Muscle layer of duodenum (tissue), 2 donors: ENCODE measurements around the gene GMEB1.
"Not testable (repeated sequence)": the region's sequence is repeated elsewhere in the genome, so short reads cannot be mapped to it uniquely, and the experiment has no call there.

Experiments used
- H3K27ac ChIP-seq: one replicate; pipeline ENCODE4 v1.7.0; 2013; ENCODE audit warnings: mild to moderate bottlenecking, low read length
- H3K27me3 ChIP-seq: one replicate; pipeline ENCODE4 v1.7.0; 2013; ENCODE audit warnings: low read depth, mild to moderate bottlenecking, control low read depth, low read length
- H3K36me3 ChIP-seq, 2 donors: one replicate each; pipeline ENCODE4 v1.7.0; 2013; ENCODE audit warnings: low read length in 2 of 2, control low read depth in 1 of 2, mild to moderate bottlenecking in 1 of 2; ENCODE audit not compliant: insufficient read depth in 2 of 2, control insufficient read depth in 1 of 2
- H3K4me1 ChIP-seq, 2 donors: one replicate each; pipeline ENCODE4 v1.7.0; 2013; ENCODE audit warnings: low read length in 2 of 2, mild to moderate bottlenecking in 2 of 2, control low read depth in 1 of 2, moderate library complexity in 1 of 2; ENCODE audit not compliant: insufficient read depth in 2 of 2, control insufficient read depth in 1 of 2
- H3K4me3 ChIP-seq, 2 donors: one replicate each; pipeline ENCODE4 v1.7.0; 2013; ENCODE audit warnings: low read length in 2 of 2, low read depth in 1 of 2, mild to moderate bottlenecking in 1 of 2
- H3K9me3 ChIP-seq, 2 donors: one replicate each; pipeline ENCODE4 v1.7.0; 2013; ENCODE audit warnings: low read length in 2 of 2, control low read depth in 1 of 2, mild to moderate bottlenecking in 1 of 2; ENCODE audit not compliant: control insufficient read depth in 1 of 2
- donor health status: healthy.

GMEB1 gene

DNA sequence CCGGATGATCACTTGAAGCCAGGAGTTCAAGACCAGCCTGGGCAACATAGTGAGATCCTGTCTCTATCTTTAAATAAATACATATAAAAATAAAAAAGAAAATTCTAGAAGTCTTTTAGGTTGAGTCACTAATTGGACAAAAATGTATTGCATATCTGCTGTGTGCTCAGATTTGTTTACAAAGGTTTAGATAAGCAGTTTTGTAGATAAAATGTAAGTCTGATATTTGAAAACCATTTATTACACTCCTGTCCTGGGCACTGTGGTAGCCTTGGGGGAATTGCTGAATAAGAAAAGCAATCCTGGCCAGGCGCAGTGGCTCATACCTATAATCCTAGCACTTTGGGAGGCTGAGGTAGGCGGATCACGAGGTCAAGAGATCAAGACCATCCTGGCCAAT is 11.6 kb downstream of the GMEB1 start:
- peaks cover 4 to 19% of the 10 kb centered on the region in 2 donors for H3K36me3 ChIP-seq
- H3K27me3 ChIP-seq: no peaks in the 10 kb centered on the region
- H3K9me3 ChIP-seq: no peaks in the 10 kb centered on the region
- no peak overlapping the region for H3K4me3 ChIP-seq
- no peaks in the 10 kb centered on the region for H3K4me1 ChIP-seq
- no peak overlapping the region for H3K27ac ChIP-seq

DNA sequence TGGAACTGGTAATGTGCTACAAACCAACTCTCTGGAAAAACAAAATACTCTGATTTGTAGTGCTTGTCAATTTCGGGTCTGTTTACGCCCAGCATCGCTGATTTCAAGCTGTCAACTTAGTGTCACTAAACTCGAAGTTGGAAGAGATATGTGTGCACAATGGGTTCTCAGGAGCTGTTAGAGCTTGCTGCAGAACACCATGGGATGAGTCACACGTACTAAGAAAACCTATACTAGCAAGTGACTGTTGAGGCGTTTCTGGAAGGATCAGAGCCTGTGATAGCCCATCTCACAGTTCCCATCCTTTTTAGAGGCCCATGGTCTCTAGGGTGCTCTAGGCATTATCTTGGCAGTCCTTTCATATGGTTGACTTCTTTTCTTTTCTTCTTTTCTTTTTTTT is 14.3 kb downstream of the GMEB1 start:
- H3K4me3 ChIP-seq: no peak overlapping the region
- no peak overlapping the region for H3K27ac ChIP-seq
- H3K9me3 ChIP-seq: no peaks in the 10 kb centered on the region
- no peaks in the 10 kb centered on the region for H3K4me1 ChIP-seq
- H3K27me3 ChIP-seq: no peaks in the 10 kb centered on the region
- H3K36me3 ChIP-seq: peaks cover 4 to 19% of the 10 kb centered on the region in 2 donors

DNA sequence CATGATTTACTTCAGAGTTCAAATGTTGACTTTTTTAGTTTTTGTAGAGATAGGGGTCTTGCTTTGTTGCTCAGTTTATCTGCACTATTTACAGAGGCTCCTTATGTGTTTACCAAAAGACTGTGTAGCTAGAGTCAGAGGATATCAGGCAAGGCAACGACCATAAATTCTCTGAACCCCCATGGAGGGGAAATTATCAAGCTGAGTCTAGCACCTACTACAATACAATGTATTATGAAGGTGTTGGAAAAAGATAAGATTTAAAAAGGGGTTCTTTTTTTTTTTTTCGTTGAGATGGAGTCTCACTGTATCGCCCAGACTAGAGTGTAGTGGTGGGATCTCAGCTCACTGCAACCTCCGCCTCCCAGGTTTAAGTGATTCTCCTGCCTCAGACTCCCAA is 16.4 kb downstream of the GMEB1 start:
- H3K36me3 ChIP-seq: peaks cover 4 to 24% of the 10 kb centered on the region in 2 donors

DNA sequence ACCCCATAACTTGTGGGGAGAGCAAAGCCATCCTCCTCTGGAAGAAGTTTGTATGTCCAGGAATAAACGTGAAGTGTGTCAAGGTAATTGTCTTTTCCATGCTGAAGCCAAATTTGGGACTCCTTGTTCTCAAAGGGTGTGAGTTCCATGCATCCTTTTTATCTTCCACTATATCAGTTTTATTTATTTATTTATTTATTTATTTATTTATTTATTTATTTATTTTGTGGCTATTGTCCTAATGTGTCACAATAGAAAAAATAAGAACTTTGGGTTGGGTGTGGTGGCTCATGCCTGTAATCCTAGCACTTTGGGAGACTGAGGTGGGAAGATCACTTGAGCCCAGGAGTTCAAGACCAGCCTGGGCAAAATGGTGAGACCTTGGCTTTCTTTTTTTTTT is 23.0 kb downstream of the GMEB1 start:
- H3K4me3 ChIP-seq, H3K9me3 ChIP-seq, H3K27ac ChIP-seq, H3K4me1 ChIP-seq, H3K27me3 ChIP-seq: not testable (repeated sequence)
- H3K36me3 ChIP-seq: peaks cover 6 to 31% of the 10 kb centered on the region in 2 donors

More for the DNA sequence above, 16.4 kb downstream of the GMEB1 start:
- Histone ChIP-seq H3K27ac (no peak overlapping the region), H3K4me3 (no peak overlapping the region), H3K4me1 (no peaks in the 10 kb centered on the region), H3K9me3 (no peaks in the 10 kb centered on the region), H3K27me3 (no peaks in the 10 kb centered on the region)

DNA sequence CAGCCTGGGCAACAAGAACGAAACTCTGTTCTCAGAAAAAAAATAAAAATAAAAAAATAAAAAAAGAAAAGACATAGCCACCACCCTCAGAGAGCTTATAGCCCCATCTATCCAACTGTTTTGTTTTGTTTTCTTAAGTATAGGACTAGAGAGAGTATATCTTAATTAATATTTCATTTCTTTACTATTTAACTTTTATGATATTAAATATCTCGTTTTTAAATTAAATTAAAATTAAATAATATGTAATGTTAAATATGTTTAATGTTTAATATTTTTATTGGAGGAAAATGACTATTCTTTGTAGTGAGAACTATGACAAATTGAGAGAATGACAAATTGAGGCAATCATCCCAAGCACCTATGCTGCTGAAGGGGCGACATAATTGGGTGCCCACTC is 35.0 kb downstream of the GMEB1 start:
- Histone ChIP-seq H3K4me3 (no peak overlapping the region), H3K9me3 (no peaks in the 10 kb centered on the region), H3K36me3 (peaks cover 6 to 50% of the 10 kb centered on the region in 2 donors), H3K4me1 (no peaks in the 10 kb centered on the region), H3K27me3 (no peaks in the 10 kb centered on the region), H3K27ac (no peak overlapping the region)

DNA sequence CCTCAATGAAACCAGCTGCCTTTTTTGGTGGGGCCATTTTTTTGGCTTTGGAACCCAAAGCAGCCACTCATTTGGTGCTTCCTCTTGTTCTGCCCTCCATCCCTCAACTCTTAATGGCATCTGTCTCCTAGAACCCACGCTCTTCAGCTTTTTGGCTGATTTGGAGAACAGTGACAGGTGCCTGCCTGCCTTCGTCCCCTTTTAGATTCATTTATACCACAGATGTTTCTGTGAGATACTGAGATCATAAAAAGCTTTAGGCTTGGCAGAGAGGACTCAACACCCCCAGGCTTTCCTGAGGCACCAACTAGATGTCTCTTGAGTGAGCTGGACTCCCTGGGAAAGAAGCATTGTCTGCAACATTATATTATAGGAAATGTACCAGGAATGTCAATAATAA is 47.8 kb downstream of the GMEB1 start:
- Histone ChIP-seq H3K4me3 (no peak overlapping the region), H3K36me3 (peaks cover 15 to 34% of the 10 kb centered on the region in 2 donors), H3K27me3 (no peaks in the 10 kb centered on the region), H3K27ac (no peak overlapping the region), H3K4me1 (peaks cover 0 to 3% of the 10 kb centered on the region in 2 donors), H3K9me3 (no peaks in the 10 kb centered on the region)

DNA sequence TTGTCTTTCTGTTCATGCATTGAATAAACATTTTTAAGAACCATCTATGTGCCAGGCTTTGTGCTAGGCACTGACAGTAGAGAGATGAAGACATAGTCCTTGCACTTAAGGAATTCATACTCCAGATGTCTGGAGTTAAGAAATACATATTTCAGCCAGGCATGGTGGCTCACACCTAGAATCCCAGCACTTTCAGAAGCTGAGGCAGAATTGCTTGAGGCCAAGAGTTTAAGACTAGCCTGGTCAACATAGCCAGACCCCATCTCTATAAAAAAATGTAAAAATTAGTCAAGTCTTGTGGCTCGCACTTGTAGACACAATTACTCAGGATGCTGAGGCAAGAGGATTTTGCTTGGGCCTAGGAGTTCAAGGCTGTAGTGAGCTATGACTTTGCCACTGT is 49.6 kb downstream of the GMEB1 start:
- Histone ChIP-seq H3K4me1 (peaks cover 0 to 3% of the 10 kb centered on the region in 2 donors), H3K27ac (no peak overlapping the region), H3K9me3 (no peaks in the 10 kb centered on the region), H3K27me3 (no peaks in the 10 kb centered on the region), H3K4me3 (no peak overlapping the region), H3K36me3 (peaks cover 14 to 23% of the 10 kb centered on the region in 2 donors)

DNA sequence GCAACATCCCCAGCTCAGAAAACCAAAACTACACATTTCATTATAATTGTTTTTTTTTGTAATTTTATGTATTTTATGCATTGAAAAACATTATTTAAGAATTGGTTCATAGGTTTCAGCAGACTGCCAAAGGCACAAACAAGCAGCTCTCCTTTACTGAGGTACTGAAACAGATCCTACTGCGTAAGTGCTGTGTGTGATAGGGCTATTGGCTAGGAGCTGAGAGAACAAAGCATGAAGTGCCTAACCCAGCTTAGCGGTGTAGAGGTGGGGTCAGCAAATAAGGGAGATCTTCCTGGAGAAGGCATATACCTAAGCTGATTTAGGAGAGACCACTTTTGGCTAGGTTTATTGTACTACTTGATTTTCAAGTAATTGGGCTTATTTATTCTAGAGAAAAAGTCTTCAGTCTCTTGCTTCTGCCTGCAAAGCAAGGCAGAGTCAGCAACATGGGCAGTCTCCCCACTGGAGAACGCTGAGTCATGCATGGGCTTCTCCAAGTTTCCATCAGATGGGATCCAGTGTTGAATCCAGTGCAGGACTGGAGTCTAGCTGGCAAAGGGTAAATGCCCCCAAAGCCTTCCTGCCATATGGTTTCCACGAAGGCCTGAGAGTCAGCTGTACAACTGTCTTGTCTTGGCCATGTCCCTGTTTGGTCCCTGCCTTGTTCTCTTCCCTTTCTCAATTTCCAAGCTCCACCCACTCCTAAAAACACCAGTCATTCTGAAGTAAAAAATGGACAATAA is 50.2 kb downstream of the GMEB1 start:
- Histone ChIP-seq H3K27ac (no peak overlapping the region), H3K9me3 (no peaks in the 10 kb centered on the region), H3K4me3 (no peak overlapping the region), H3K36me3 (peaks cover 9 to 18% of the 10 kb centered on the region in 2 donors), H3K27me3 (no peaks in the 10 kb centered on the region), H3K4me1 (peaks cover 0 to 3% of the 10 kb centered on the region in 2 donors)

DNA sequence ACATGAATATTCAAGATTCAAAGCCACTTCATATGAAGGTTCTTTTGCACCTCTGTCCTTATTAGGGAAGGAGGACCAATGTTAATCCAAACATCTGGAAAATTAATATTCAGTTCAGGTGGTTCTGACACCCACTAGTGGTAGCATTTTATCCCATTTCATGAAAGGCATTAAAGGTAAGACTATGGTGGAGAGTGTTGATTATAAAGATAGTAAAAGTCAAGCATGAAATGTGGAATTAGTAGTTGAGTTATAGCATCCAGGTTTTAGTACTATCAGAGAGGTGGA is 50.7 kb downstream of the GMEB1 start:
- Histone ChIP-seq H3K27ac (no peak overlapping the region), H3K27me3 (no peaks in the 10 kb centered on the region), H3K9me3 (no peaks in the 10 kb centered on the region), H3K4me1 (peaks cover 0 to 3% of the 10 kb centered on the region in 2 donors), H3K36me3 (peaks cover 8 to 13% of the 10 kb centered on the region in 2 donors), H3K4me3 (no peak overlapping the region)

DNA sequence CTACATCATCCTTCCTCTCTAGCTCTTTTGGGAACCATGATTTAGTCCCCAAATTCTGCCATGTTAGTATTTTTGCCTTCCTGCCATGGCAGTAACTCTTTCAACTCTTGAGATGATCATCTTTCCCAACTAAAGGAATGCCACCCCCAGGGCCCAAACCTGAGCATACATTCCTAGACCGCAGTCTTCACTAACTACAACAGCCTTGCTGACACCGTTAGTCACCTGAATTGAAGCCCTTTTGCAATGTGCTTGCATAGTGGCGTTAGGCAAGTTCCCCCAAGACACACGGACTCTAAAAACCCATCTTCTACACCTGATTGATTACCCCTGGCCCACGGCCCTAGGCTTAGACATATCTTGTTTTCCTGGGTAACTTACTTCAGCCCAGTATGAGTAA is 51.8 kb downstream of the GMEB1 start:
- Histone ChIP-seq H3K4me3 (no peak overlapping the region), H3K9me3 (no peaks in the 10 kb centered on the region), H3K4me1 (peaks cover 0 to 3% of the 10 kb centered on the region in 2 donors), H3K27me3 (no peaks in the 10 kb centered on the region), H3K27ac (no peak overlapping the region), H3K36me3 (peaks cover 0 to 2% of the 10 kb centered on the region in 2 donors)

DNA sequence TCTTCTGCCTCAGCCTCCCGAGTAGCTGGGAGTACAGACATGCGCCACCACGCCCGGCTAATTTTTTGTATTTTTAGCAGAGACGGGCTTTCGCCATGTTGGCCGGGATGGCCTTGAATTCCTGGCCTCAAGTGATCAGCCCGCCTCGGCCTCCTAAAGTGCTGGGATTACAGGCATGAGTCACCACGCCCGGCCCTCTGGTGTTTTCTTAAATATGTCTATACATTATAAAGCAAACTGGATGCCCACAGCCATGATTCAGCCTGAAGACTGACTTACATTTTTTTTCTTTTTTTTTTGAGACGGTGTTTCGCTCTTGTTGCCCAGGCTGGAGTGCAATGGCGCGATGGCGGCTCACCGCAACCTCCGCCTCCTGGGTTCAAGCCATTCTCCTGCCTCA is 53.3 kb downstream of the GMEB1 start:
- H3K4me1 ChIP-seq, H3K36me3 ChIP-seq, H3K27ac ChIP-seq, H3K27me3 ChIP-seq, H3K9me3 ChIP-seq, H3K4me3 ChIP-seq: not testable (repeated sequence)

DNA sequence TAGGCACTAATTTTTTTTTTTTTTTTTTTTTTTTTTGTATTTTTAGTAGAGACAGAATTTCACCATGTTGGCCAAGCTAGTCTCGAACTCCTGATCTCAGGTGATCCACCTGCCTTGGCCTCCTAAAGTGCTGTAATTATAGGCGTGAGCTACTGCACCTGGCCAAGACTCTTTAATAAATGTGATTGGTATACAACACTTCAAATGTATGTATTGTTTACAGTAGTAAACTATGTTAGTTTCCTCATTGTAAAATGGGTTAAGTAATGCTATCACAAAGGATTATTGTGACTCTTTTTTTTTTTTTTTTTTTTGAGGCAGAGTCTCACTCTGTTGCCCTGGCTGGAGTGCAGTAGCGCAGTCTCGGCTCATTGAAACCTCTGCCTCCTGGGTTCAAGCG is 56.8 kb downstream of the GMEB1 start:
- not testable (repeated sequence) for H3K27ac ChIP-seq, H3K27me3 ChIP-seq, H3K4me3 ChIP-seq, H3K36me3 ChIP-seq, H3K4me1 ChIP-seq, H3K9me3 ChIP-seq
